Measurements from ENCODE around the gene PRTN3.

PRTN3 gene

GRCh38 chr19:840519-841206, at the start of gene PRTN3:
Gene PRTN3, plus strand, starts transcription at chr19:840999. Its CDS starts 10 bp downstream, at chr19:841009.
- DNase-seq (ENCODE audit: low read depth in 3 of 3): no peak

DNA sequence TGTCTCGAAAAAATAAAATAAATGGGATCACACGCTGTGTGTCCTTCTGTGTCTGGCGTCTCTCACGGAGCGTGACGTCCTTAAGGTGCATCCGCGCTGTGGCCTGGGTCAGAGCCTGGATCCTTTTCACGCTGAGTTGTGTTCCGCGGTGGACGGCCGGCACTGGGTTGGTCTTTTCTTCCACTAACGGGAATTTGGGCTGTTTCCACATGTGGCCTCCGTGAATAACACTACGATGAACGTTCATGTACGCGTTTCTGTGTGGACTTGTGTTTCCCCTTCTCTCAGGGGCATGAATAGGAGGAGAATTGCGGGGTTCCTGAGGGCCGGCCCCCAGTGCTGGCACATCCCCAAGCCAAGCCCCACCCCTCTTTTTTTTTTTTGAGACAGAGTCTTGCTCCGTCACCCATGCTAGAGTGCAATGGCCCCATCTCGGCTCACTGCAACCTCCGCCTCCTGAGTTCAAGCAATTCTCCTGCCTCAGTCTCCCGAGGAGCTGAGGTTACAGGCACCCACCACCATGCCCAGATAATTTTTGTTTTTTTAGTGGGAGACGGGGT, 49.7 kb upstream of the PRTN3 start:
- no peak for DNase-seq (ENCODE audit: low read depth in 3 of 3)

DNA sequence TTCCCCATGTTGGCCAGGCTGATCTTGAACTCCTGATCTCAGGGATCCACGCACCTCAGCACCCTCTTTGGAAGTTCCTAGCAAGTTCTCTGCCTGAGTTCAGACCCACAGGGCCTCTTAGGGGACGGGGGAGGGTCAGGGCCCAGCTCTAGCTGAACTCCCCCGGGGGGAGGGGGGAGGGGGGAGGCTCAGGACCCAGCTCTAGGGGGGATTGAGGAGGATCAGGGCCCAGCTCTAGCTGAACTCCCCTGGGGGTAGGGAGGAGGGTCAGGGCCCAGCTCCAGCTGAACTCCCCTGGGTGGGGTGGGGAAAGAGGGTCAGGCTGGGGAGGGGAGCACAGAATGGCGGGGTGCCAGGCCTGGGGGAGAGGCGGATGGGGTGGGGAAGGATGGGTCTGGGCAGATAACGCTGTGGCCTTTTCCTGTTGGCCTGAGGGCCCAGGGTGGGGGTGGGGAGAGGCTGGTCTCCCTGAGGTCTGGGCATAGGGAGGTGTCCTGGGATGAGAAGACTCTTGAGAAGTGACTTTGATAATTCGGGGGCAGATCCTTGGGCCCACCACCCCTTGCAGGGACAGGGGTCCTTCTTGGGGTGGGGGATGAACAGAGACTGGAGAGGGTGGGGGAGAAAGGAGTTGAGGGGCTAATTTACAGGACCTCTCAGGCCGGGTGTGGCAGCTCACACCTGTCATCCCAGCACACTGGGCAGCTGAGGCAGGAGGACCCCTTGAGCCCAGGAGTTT, 49.1 kb upstream of the PRTN3 start:
- DNase-seq (ENCODE audit: low read depth in 3 of 3): no peak

GRCh38 chr19:792306-792885, 48.4 kb upstream of the PRTN3 start:
- DNase-seq (ENCODE audit: low read depth in 3 of 3): no peak

- no peak for DNase-seq (ENCODE audit: low read depth in 3 of 3)
Measured at GRCh38 chr19:793806-794205, 47.0 kb upstream of the PRTN3 start.

DNA sequence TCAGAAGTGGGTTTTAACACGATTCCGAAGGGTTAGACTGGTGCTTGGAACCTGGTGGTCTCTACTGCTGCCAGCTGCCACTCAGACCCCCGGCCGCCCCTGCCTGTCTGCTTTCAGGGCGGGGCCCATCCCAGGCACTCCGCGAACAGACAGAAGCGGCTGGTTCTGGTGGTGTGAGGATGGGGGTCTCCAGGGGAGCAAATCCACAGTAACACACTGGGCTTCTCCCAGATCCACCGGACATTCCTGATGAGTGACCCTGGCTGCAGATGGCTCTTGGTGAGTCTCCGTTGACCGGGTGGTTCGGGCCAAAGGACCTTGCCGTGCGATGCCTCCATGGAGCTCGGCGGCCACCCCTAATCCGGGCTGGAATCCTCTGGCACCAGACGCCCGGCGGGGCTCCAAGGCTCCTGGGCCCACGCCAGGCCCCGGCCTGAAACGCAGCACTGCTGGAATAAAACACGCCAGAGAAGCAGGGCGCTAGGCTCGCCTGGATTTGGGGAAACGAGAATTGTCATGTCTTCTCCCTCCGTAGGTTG, 45.7 kb upstream of the PRTN3 start:
- DNase-seq (ENCODE audit: low read depth in 3 of 3): no peak

DNA sequence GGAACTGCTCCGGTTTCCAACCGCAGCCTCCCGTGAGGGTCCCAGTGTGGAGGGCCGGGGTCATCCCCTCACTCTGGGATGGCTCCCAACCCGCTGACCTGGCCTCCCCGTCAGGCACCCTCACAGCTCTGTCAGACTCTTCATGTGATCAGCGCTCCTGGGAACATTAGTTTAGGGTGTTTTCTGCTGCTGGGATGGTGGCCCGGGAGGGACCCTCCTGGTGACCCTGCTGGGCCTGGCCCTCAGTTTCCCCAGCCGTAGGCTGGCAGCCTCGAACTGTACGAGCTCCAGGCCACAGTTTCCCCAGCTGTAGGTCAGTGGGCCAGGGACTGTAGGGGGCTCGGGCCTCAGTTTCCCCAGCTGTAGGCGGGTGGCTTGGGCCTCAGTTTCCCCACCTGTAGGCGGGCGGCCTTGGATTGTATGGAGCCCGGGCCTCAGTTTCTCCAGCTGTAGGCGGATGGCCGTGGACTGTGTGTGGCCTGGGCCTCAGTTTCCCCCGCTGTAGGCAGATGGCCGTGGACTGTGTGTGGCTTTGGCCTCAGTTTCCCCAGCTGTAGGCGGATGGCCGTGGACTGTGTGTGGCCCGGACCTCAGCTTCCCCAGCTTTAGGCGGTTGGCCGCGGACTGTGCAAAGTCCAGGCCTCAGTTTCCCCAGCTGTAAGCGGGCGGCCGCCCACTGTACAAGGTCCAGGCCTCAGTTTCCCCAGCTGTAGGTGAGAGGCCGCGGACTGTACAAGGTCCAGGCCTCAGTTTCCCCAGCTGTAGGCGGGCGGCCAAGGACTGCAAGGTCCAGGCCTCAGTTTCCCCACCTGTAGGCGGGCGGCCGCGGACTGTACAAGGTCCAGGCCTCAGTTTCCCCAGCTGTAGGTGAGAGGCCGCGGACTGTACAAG, 44.9 kb upstream of the PRTN3 start:
- DNase-seq (ENCODE audit: low read depth in 3 of 3): no peak

- DNase-seq (ENCODE audit: low read depth in 3 of 3): peak; percentile 95 to 99 (median 99)
Measured at GRCh38 chr19:796692-797527, 43.9 kb upstream of the PRTN3 start, which contains the start of gene PTBP1. Gene PTBP1, plus strand, starts transcription at chr19:797452. Its CDS starts 46 bp downstream, at chr19:797498.

- peak; percentile 69 to 77 (median 72) for DNase-seq (ENCODE audit: low read depth in 3 of 3)
Measured at GRCh38 chr19:797528-798414, 43.0 kb upstream of the PRTN3 start.

GRCh38 chr19:798415-799075, 42.3 kb upstream of the PRTN3 start:
- DNase-seq (ENCODE audit: low read depth in 3 of 3): no peak

GRCh38 chr19:799076-799881, 41.5 kb upstream of the PRTN3 start:
- no peak for DNase-seq (ENCODE audit: low read depth in 3 of 3)

- DNase-seq (ENCODE audit: low read depth in 3 of 3): no peak
Measured at GRCh38 chr19:800360-801029, 40.3 kb upstream of the PRTN3 start.

GRCh38 chr19:801030-801860, 39.6 kb upstream of the PRTN3 start:
- DNase-seq (ENCODE audit: low read depth in 3 of 3): no peak

GRCh38 chr19:801861-802497, 38.8 kb upstream of the PRTN3 start:
- no peak for DNase-seq (ENCODE audit: low read depth in 3 of 3)

- no peak for DNase-seq (ENCODE audit: low read depth in 3 of 3)
Measured at GRCh38 chr19:802498-803098, 38.2 kb upstream of the PRTN3 start.
